B cell (primary cell): ENCODE measurements around the gene AMOTL1. TPM values are rescaled to one million over a fixed set of nuclear protein-coding genes. Genes with fewer than 3 reads are reported as not detected.

Experiments used
- ATAC-seq: fragments of 200-7000 bp; cut with Tn5 transposase; one replicate; pipeline ENCODE4 v1.10.0; 2021; ENCODE audit warnings: low read depth, mild to moderate bottlenecking, moderate number of reproducible peaks, moderate library complexity
- CTCF ChIA-PET: fragments of 350-600 bp; sonication (Branson Sonifier 250); formaldehyde crosslinking; loops from one replicate; lab custom pipeline; 2021; ENCODE audit warnings: antibody characterized with exemption, inconsistent platforms; lab: Charles Lee
- POLR2A ChIA-PET: fragments of 350-600 bp; sonication (Branson Sonifier 250); formaldehyde crosslinking; loops from one replicate; lab custom pipeline; 2021; ENCODE audit warnings: antibody characterized with exemption; lab: Charles Lee
- DNase-seq: peaks from one replicate; pipeline ENCODE4 v3.0.0; 2013
- H2AFZ ChIP-seq: 2 replicates; pipeline ENCODE4 v1.6.1; 2012; ENCODE audit warnings: mild to moderate bottlenecking, low read depth, low read length; ENCODE audit not compliant: insufficient read depth, poor library complexity, severe bottlenecking
- H3K27ac ChIP-seq, 2 donors: 1 replicate in 1 of 2; 2 replicates in 1 of 2; pipeline ENCODE4 v1.5.1; 2012 to 2013; ENCODE audit warnings: low read length in 2 of 2, mild to moderate bottlenecking in 2 of 2, moderate library complexity in 1 of 2
- H3K27me3 ChIP-seq, 4 experiments: fragments of 200-600 bp in 1 of 4; sonication (generic) in 1 of 4; replicated peaks in 1 of 4; 1 replicate in 2 of 4; 2 replicates in 2 of 4; pipeline versions ENCODE4 v1.6.1 to v1.7.0; 2013 to 2016; ENCODE audit warnings: low read length in 3 of 4, mild to moderate bottlenecking in 2 of 4, mixed read lengths in 1 of 4, moderate library complexity in 1 of 4; ENCODE audit not compliant: insufficient read depth in 4 of 4, control insufficient read depth in 3 of 4; ENCODE audit errors: control extremely low read depth in 1 of 4
- H3K36me3 ChIP-seq, 2 experiments: replicated peaks in 1 of 2; 1 replicate in 1 of 2; 2 replicates in 1 of 2; pipeline versions ENCODE4 v1.6.1 to v1.7.1; 2013; ENCODE audit warnings: low read length in 1 of 2; ENCODE audit not compliant: insufficient read depth in 2 of 2, control insufficient read depth in 1 of 2; ENCODE audit errors: control extremely low read depth in 1 of 2, extremely low read depth in 1 of 2
- H3K4me1 ChIP-seq, 2 donors: fragments of 200-600 bp in 1 of 2; sonication (generic) in 1 of 2; 1 replicate in 1 of 2; 2 replicates in 1 of 2; pipeline versions ENCODE4 v1.5.1 to v1.6.1; 2013 to 2017; ENCODE audit warnings: low read length in 2 of 2; ENCODE audit not compliant: control insufficient read depth in 2 of 2, insufficient read depth in 2 of 2
- H3K4me2 ChIP-seq: replicated peaks from 2 replicates; pipeline ENCODE3; 2012; ENCODE audit warnings: mild to moderate bottlenecking, low read depth, low read length; ENCODE audit not compliant: poor library complexity, severe bottlenecking
- H3K4me3 ChIP-seq, 5 experiments: fragments of 200-600 bp in 1 of 5; sonication (generic) in 1 of 5; 1 replicate in 3 of 5; 2 replicates in 2 of 5; pipeline versions ENCODE4 v1.5.1 to v1.7.0; 2011 to 2016; ENCODE audit warnings: low read length in 4 of 5, mild to moderate bottlenecking in 4 of 5, low read depth in 2 of 5, control low read depth in 1 of 5, moderate library complexity in 1 of 5; ENCODE audit not compliant: insufficient read depth in 1 of 5; ENCODE audit errors: control extremely low read depth in 1 of 5, extremely low read depth in 1 of 5
- H3K79me2 ChIP-seq: fragments of 200-600 bp; sonication (generic); one replicate; pipeline ENCODE4 v1.6.0; 2016; ENCODE audit warnings: low read length; ENCODE audit not compliant: control insufficient read depth, insufficient read depth
- H3K9ac ChIP-seq: fragments of 200-600 bp; sonication (generic); 2 replicates; pipeline ENCODE4 v1.6.1; 2017; ENCODE audit warnings: mild to moderate bottlenecking, low read length, moderate library complexity
- H3K9me3 ChIP-seq, 3 donors: one replicate each; pipeline versions ENCODE4 v1.6.1 to v1.7.1; 2013; ENCODE audit warnings: low read length in 2 of 3; ENCODE audit not compliant: control insufficient read depth in 2 of 3, insufficient read depth in 1 of 3; ENCODE audit errors: control extremely low read depth in 1 of 3
- H4K20me1 ChIP-seq: 2 replicates; pipeline ENCODE4 v1.6.0; 2012; ENCODE audit warnings: mild to moderate bottlenecking, low read length; ENCODE audit not compliant: insufficient read depth, control insufficient read depth, poor library complexity, severe bottlenecking
- H3K27ac Mint-ChIP-seq: one replicate; pipeline ENCODE4 v1.8.0; 2021; ENCODE audit warnings: mixed read lengths
- H3K27me3 Mint-ChIP-seq: one replicate; pipeline ENCODE4 v1.8.0; 2021; ENCODE audit warnings: mixed read lengths
- H3K4me1 Mint-ChIP-seq: one replicate; pipeline ENCODE4 v1.8.0; 2021; ENCODE audit warnings: mixed read lengths
- H3K4me3 Mint-ChIP-seq: one replicate; pipeline ENCODE4 v1.8.0; 2021; ENCODE audit warnings: mixed read lengths
- H3K9me3 Mint-ChIP-seq: one replicate; pipeline ENCODE4 v1.8.0; 2022; ENCODE audit warnings: mixed read lengths; ENCODE audit not compliant: insufficient read depth
- CTCF ChIP-seq: fragments of 200-600 bp; IDR thresholded peaks from one replicate; pipeline ENCODE4 v1.8.0; 2022; ENCODE audit warnings: antibody characterized with exemption, mild to moderate bottlenecking
- EZH2 ChIP-seq: IDR thresholded peaks from 2 replicates; pipeline ENCODE4 v1.6.1; 2012; ENCODE audit warnings: borderline replicate concordance, low read depth, mild to moderate bottlenecking, moderate library complexity, low read length; ENCODE audit not compliant: insufficient read depth, poor library complexity, severe bottlenecking
- WGBS: methylation state at CpG from one replicate; pipeline ENCODE4 v1.1.5; 2013; ENCODE audit warnings: missing lambda C conversion rate; ENCODE audit not compliant: insufficient coverage; 5-methylcytosine and 5-hydroxymethylcytosine counted together
- intact Hi-C: fragments of 100-400 bp; cut with micrococcal nuclease; formaldehyde crosslinking; loops from one replicate; pipeline ENCODE4 v1.10.0; 2022
- polyA plus RNA-seq: library from polyadenylated mRNA; depleted of rRNA; stranded (reverse); fragments of >200 nt; gene quantifications from 2 replicates; pipeline ENCODE4 v1.2.3, GENCODE V29; 2012
- total RNA-seq, 2 donors: library from RNA; stranded (reverse); fragments of 120-200 nt in 1 of 2; gene quantifications; 1 replicate in 1 of 2; 2 replicates in 1 of 2; pipeline versions ENCODE4 v1.2.3 to v1.2.4, GENCODE V29; 2013 to 2022

The AMOTL1 gene
- total and polyA plus RNA-seq, 2 donors (not counting 1 experiment from before 2014, with no cell fraction given): 0.04 to 0.30 TPM

GRCh38 chr11:94868468-94868867, 100.3 kb downstream of the AMOTL1 start:
- Histone ChIP-seq H3K9me3 (no peaks in the 10 kb centered on the region), H3K27ac (no peak overlapping the region), H3K4me1 (no peaks in the 10 kb centered on the region), H3K27me3 (no peaks in the 10 kb centered on the region), H3K4me3 (no peak overlapping the region), H3K79me2 (no peaks in the 10 kb centered on the region), H3K4me2 (no peak overlapping the region), H4K20me1 (no peaks in the 10 kb centered on the region), H3K9ac (no peak overlapping the region), H3K36me3 (no peaks in the 10 kb centered on the region), H2AFZ (no peak overlapping the region)
- no peak overlapping the region for H3K4me3 Mint-ChIP-seq
- no peak for ATAC-seq
- intact Hi-C loops: no loop called here
- WGBS: 96% methylated on average over 3 of the region's 5 CpGs
- DNase-seq: no peak
- ChIA-PET CTCF (no interaction called here), POLR2A (no interaction called here)
- H3K27ac Mint-ChIP-seq: no peak overlapping the region
- no peaks in the 10 kb centered on the region for H3K27me3 Mint-ChIP-seq
- no peaks in the 10 kb centered on the region for H3K4me1 Mint-ChIP-seq
- H3K9me3 Mint-ChIP-seq: no peaks in the 10 kb centered on the region
- TF ChIP-seq EZH2: no peak
- TF ChIP-seq CTCF: no peak

- H4K20me1 ChIP-seq: no peaks in the 10 kb centered on the region
- H2AFZ ChIP-seq: no peak overlapping the region
- Mint-ChIP-seq H3K4me3 (no peak overlapping the region), H3K4me1 (no peaks in the 10 kb centered on the region), H3K9me3 (no peaks in the 10 kb centered on the region), H3K27me3 (no peaks in the 10 kb centered on the region), H3K27ac (no peak overlapping the region)
- no peak overlapping the region for H3K4me2 ChIP-seq
- intact Hi-C loops: no loop called here
- no peaks in the 10 kb centered on the region for H3K9me3 ChIP-seq
- 100% methylated on average over 4 of the region's 10 CpGs for WGBS
- ChIA-PET CTCF (no interaction called here), POLR2A (no interaction called here)
- H3K27me3 ChIP-seq: no peaks in the 10 kb centered on the region
- no peaks in the 10 kb centered on the region for H3K36me3 ChIP-seq
- DNase-seq (no peak), ATAC-seq (no peak)
- no peak overlapping the region for H3K9ac ChIP-seq
- H3K27ac ChIP-seq: no peak overlapping the region
- no peaks in the 10 kb centered on the region for H3K79me2 ChIP-seq
- no peaks in the 10 kb centered on the region for H3K4me1 ChIP-seq
- H3K4me3 ChIP-seq: no peak overlapping the region
- TF ChIP-seq CTCF (no peak), EZH2 (no peak)
Measured at GRCh38 chr11:94869186-94869585, 101.0 kb downstream of the AMOTL1 start.
